HG03457 (cell line): ENCODE results near the gene SLC6A12.
"Not testable (repeated sequence)": the region's sequence is repeated elsewhere in the genome, so short reads cannot be mapped to it uniquely, and the experiment has no call there.

Experiments used
- ATAC-seq: cut with Tn5 transposase; IDR thresholded peaks from one replicate; pipeline ENCODE4 v1.9.1; 2021; ENCODE audit warnings: moderate number of reproducible peaks; ENCODE audit not compliant: unreplicated experiment

Gene SLC6A12

GRCh38 chr12:235967-236366 lies 22.0 kb upstream of the SLC6A12 start:
- ATAC-seq = not testable (repeated sequence)

GRCh38 chr12:234891-235415 lies 21.0 kb upstream of the SLC6A12 start:
- no peak for ATAC-seq

- no peak for ATAC-seq
Observed at GRCh38 chr12:234019-234418, 20.1 kb upstream of the SLC6A12 start.

GRCh38 chr12:233615-233968 lies 19.6 kb upstream of the SLC6A12 start:
- ATAC-seq = no peak

- ATAC-seq = no peak
Observed at GRCh38 chr12:232731-233614, 19.0 kb upstream of the SLC6A12 start.

GRCh38 chr12:230925-231671 lies 17.1 kb upstream of the SLC6A12 start:
- ATAC-seq = no peak

- no peak for ATAC-seq
Observed at GRCh38 chr12:229441-230191, 15.7 kb upstream of the SLC6A12 start.

GRCh38 chr12:228846-229200 lies 14.9 kb upstream of the SLC6A12 start:
- no peak for ATAC-seq

GRCh38 chr12:227923-228845 lies 14.2 kb upstream of the SLC6A12 start:
- no peak for ATAC-seq

- no peak for ATAC-seq
Observed at GRCh38 chr12:227286-227915, 13.4 kb upstream of the SLC6A12 start.

GRCh38 chr12:226401-226800 lies 12.4 kb upstream of the SLC6A12 start:
- no peak for ATAC-seq

GRCh38 chr12:225012-225411 lies 11.1 kb upstream of the SLC6A12 start:
- ATAC-seq = no peak

GRCh38 chr12:224330-224729 lies 10.4 kb upstream of the SLC6A12 start:
- ATAC-seq = no peak

GRCh38 chr12:223841-224240 lies 9.9 kb upstream of the SLC6A12 start:
- ATAC-seq = no peak

- ATAC-seq = no peak
Observed at GRCh38 chr12:221736-222135, 7.8 kb upstream of the SLC6A12 start.

- ATAC-seq = no peak
Observed at GRCh38 chr12:220946-221550, 7.1 kb upstream of the SLC6A12 start.

GRCh38 chr12:220491-220890 lies 6.5 kb upstream of the SLC6A12 start:
- ATAC-seq = no peak

GRCh38 chr12:219891-220352 lies 6.0 kb upstream of the SLC6A12 start:
- no peak for ATAC-seq
